ENCODE data around the gene USE1.

USE1 gene

DNA sequence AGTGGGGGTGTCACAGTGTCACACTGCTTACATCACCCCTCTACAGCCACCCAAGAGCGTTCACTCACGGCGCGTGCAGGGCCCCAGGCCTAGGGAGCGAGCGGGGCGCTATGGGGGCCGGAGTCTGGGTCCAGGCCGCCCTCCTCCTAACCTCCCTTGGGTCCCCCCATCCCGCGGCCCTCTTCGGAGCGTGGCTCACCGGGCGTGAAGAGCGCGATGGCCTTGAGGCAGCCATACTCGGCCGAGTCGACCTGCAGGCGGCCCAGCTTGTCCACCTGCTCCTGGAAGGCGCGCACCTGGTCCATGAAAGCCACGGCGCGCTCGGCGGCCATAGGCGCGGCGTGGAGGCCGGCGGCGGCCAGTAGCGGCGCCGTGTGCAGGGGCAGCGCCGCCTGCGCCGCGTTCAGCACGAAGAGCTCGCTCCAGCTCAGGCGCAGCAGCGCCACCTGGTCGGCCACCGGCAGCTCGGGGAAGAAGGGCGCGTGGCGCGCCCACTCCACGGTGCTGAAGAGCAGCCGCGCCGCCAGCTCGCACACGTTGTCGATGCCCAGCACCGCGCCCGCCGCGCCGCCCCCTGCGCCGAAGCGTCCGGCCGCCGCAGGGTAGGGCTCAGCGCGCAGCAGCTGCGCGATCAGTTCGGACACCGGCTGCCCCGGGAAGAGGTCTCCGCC lies 20.3 kb downstream of the USE1 start:
- no peaks in the 10 kb centered on the region for H3K27me3 ChIP-seq (ENCODE audit: insufficient read depth, poor library complexity, severe bottlenecking)
- TF ChIP-seq CTCF (IDR thresholded peaks at IDR 0.05; ENCODE audit: insufficient read depth, low read length) (peak; percentile 28), POLR2AphosphoS5 (IDR thresholded peaks at IDR 0.05; ENCODE audit: low read depth) (no peak)
- H3K4me3 ChIP-seq (replicated peaks; ENCODE audit: insufficient read depth, low read length), result peak overlapping the region; percentile 53
- H3K27ac ChIP-seq (replicated peaks), result no peak overlapping the region
- peak; percentile 35 to 72 for DNase-seq (ENCODE audit: low read depth in 1 of 2, low spot score in 1 of 2)

DNA sequence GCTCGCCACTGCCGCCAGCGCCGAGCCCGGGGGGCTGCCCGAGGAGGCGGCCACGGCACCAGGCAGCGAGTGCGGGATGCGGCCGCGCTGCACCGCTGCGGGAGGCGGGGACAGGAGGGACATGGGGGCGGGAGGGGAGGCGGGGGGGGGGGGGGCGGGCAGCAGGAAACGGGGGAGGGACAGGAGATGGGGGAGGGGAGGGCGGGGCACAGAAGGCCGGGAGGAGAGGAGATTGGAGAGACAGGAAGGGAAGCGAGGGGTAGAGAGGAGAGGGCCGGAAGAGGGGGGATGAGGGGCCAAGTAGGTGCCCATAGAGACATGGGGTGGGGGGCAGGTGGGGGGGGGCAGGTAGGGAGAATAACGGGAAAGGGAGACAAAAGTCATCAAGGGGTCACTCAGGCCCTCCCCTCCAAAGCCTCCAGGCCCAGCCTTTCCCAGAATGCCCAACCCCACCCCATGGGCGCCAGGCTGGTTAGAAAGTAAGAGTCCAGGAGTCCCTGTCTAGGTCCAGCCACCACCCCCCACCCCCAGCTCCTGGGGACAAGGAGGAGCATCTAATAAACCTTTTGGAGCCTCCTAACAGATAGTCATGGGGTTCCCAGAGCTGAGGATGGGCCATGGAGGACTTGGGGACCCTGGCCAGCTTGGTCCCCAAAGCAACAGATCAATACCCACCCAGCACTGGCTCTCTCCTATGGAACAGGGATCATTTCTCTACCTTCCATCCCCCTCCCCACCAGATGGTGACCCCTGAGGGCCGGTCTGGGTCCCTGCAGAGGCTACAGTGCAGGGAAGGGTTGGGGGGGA lies 21.0 kb downstream of the USE1 start:
- Histone ChIP-seq H3K4me3 (replicated peaks; ENCODE audit: insufficient read depth, low read length) (peak overlapping the region; percentile 53), H3K27ac (replicated peaks) (no peak overlapping the region), H3K27me3 (ENCODE audit: insufficient read depth, poor library complexity, severe bottlenecking) (no peaks in the 10 kb centered on the region)
- TF ChIP-seq SPI1 (IDR thresholded peaks at IDR 0.05; ENCODE audit: borderline replicate concordance, low read depth) (no peak), CTCF (IDR thresholded peaks at IDR 0.05; ENCODE audit: insufficient read depth, low read length) (no peak), GABPA (IDR thresholded peaks at IDR 0.05; ENCODE audit: low read depth) (no peak), POLR2AphosphoS5 (IDR thresholded peaks at IDR 0.05; ENCODE audit: low read depth) (no peak)
- TF ChIP-seq, protein P1, sequence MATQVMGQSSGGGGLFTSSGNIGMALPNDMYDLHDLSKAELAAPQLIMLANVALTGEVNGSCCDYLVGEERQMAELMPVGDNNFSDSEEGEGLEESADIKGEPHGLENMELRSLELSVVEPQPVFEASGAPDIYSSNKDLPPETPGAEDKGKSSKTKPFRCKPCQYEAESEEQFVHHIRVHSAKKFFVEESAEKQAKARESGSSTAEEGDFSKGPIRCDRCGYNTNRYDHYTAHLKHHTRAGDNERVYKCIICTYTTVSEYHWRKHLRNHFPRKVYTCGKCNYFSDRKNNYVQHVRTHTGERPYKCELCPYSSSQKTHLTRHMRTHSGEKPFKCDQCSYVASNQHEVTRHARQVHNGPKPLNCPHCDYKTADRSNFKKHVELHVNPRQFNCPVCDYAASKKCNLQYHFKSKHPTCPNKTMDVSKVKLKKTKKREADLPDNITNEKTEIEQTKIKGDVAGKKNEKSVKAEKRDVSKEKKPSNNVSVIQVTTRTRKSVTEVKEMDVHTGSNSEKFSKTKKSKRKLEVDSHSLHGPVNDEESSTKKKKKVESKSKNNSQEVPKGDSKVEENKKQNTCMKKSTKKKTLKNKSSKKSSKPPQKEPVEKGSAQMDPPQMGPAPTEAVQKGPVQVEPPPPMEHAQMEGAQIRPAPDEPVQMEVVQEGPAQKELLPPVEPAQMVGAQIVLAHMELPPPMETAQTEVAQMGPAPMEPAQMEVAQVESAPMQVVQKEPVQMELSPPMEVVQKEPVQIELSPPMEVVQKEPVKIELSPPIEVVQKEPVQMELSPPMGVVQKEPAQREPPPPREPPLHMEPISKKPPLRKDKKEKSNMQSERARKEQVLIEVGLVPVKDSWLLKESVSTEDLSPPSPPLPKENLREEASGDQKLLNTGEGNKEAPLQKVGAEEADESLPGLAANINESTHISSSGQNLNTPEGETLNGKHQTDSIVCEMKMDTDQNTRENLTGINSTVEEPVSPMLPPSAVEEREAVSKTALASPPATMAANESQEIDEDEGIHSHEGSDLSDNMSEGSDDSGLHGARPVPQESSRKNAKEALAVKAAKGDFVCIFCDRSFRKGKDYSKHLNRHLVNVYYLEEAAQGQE (IDR thresholded peaks at IDR 0.05; ENCODE audit: insufficient replicate concordance, low read depth), result no peak
- DNase-seq (ENCODE audit: low read depth in 1 of 2, low spot score in 1 of 2), result no peak

DNA sequence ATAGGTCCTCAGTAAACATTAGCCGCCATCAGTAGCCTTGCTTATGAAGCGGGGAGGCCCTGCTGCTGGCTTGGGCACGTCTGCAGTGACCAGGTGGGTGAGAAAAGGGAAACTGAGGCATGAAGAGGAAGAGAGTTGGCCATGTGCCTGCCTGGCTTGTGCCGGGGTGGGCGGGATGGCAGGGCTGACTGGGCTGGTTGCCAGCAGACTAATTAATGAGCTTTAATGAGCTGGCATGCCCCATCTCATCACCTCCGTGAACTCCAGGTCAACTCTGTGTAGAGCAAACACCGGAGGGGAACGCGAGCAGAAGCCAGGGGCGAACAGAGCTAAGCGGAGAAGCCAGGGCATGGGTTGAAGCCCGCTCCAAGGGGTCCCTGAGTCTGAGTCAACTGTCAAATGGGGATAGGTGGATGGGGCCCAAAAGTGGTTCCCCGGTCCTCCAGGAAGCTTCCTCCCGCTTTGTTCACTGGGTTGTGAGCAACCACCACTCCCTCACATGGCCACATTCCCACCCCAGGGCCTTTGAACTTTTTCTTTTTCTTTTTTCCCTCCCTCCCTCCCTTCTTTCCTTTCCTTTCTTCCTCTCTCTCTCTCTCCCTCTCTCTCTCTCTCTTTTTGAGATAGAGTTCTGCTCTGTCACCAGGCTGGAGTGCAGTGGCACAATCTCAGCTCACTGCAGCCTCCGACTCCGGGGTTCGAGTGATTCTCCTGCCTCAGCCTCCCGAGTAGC lies 21.8 kb downstream of the USE1 start:
- TF ChIP-seq, protein P1 (IDR thresholded peaks at IDR 0.05; ENCODE audit: insufficient replicate concordance, low read depth), result no peak
- TF ChIP-seq POLR2AphosphoS5 (IDR thresholded peaks at IDR 0.05; ENCODE audit: low read depth), result no peak
- Histone ChIP-seq H3K4me3 (replicated peaks; ENCODE audit: insufficient read depth, low read length) (no peak overlapping the region), H3K27ac (replicated peaks) (no peak overlapping the region), H3K27me3 (ENCODE audit: insufficient read depth, poor library complexity, severe bottlenecking) (no peaks in the 10 kb centered on the region)
- DNase-seq (ENCODE audit: low read depth in 1 of 2, low spot score in 1 of 2), result no peak
